Stimulated activated naive CD8-positive, alpha-beta T cell treated with anti-CD3 and anti-CD28 coated beads, Interleukin-15, amount 100 ng/mL, for 72 hours (primary cell): ENCODE data around the gene C14orf132.
"Not testable (repeated sequence)": the region's sequence is repeated elsewhere in the genome, so short reads cannot be mapped to it uniquely, and the experiment has no call there.

Experiments
- ATAC-seq: fragments of 150-1000 bp; cut with Tn5 transposase; 2 replicates; pipeline ENCODE4 v1.10.0; 2021; ENCODE audit warnings: mild to moderate bottlenecking, moderate library complexity
- DNase-seq, 2 donors: peaks; one replicate each; pipeline ENCODE4 v3.0.0; 2021 to 2022
- H3K27ac Mint-ChIP-seq, 2 donors: one replicate each; pipeline ENCODE4 v1.8.0; 2022; ENCODE audit warnings: mild to moderate bottlenecking in 2 of 2, mixed read lengths in 2 of 2, moderate library complexity in 2 of 2
- H3K27me3 Mint-ChIP-seq: one replicate; pipeline ENCODE4 v1.8.0; 2022; ENCODE audit warnings: mixed read lengths
- H3K4me1 Mint-ChIP-seq: one replicate; pipeline ENCODE4 v1.8.0; 2022; ENCODE audit warnings: mild to moderate bottlenecking, mixed read lengths
- H3K4me3 Mint-ChIP-seq, 2 donors: one replicate each; pipeline ENCODE4 v1.8.0; 2022; ENCODE audit warnings: mild to moderate bottlenecking in 2 of 2, mixed read lengths in 2 of 2, moderate library complexity in 1 of 2
- H3K9me3 Mint-ChIP-seq, 2 donors: one replicate each; pipeline ENCODE4 v1.8.0; 2022; ENCODE audit warnings: mixed read lengths in 2 of 2

The C14orf132 gene

DNA sequence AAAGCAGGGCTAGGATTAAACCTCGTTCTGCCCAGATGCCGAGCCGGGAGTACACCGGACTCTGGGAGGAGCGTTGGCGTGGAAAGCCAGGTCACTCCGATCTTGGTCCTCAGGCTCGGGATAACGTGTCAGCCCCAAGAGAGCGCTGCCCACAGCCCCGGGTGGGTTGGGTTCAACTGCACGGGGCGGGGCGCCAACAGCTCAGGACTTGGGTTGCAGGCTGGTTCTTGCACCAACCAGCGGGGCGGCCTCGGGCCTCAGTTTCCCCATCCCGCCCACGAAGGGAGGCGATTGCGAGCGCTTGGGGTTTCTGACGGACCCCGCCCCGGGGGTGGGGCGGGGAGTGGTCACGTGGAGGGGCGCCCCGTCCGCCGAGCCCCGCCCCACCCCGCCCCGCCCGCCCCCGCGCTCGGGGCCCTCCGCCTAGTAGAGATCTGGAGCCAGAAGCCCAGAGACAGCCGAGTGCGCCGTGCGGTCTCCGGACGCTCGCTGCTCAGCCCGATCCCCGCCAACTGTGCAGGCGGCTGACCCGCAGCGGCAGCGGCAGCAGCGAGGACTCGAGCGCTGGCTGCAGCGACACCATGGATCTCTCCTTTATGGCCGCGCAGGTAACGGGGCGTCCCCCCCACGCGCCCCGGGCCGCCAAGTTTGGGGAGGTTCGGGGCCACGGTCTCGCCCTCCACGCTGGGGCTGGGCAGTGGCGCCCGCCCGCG, at the start of gene C14orf132:
TSS of gene C14orf132 (plus strand) at position 443 of the 713 bp plus-strand sequence. CDS start at position 582, 139 bp downstream.
- Mint-ChIP-seq H3K9me3 (no peaks in the 10 kb centered on the region), H3K4me3 (peak within 1 kb of the TSS; percentile 85 to 93), H3K27ac (peak within 1 kb of the TSS in 1 of 2 donors; percentile 54), H3K4me1 (peaks cover 21% of the 10 kb centered on the region), H3K27me3 (peaks cover 71% of the 10 kb centered on the region)
- DNase-seq, result peak; percentile 38 to 44
- peak; percentile 88 for ATAC-seq

DNA sequence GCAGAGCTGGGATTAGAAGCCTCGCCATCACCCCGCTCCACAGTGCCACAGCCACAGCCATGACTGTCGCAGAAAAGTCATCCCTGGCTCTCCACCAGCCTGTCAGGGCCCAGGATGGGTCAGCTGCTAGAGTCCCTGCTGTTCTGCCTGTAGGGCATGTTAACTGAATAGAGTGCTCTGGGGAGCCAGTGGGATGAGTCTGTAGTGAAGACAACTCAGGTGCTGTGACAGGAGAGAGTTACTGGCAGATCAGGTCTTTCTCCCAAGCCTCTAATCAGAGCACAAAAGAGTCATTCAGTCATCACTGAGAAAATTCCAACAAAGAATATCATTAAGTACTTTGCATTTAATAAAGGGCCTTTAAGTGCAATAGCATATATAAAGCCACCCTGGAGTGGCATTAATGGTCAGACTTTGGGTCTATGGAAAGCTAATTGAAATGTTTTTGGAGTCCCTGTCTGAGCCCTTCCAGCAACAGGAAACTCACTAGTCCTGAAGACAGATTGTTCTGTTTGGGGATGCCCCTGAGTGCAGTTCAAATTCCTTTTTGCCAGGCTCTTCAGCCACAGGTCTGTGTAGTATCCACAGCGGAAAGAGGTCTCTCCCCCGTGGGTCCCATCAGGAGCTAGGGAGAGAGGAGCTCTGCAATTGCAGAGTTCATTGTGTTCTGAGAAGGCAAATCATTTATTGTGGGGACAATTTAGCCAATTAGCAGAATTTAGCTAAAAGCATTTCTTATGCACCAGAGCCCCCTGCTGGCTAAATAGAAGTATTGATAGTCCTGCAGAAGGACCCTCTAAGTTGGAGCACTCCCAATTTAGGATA, 45.2 kb upstream of the C14orf132 start:
- peak; percentile 19 to 24 for DNase-seq
- ATAC-seq, result no peak
- Mint-ChIP-seq H3K9me3 (peaks cover 15 to 27% of the 10 kb centered on the region in 2 donors), H3K27me3 (peaks cover 75% of the 10 kb centered on the region), H3K27ac (no peak overlapping the region), H3K4me1 (no peaks in the 10 kb centered on the region), H3K4me3 (no peak overlapping the region)

GRCh38 chr14:95994593-95994928, 44.6 kb upstream of the C14orf132 start:
- no peak overlapping the region for H3K4me3 Mint-ChIP-seq

GRCh38 chr14:95998656-95999055, 40.5 kb upstream of the C14orf132 start:
- Mint-ChIP-seq H3K9me3 (peaks cover 11% of the 10 kb centered on the region in 2 donors), H3K4me1 (no peaks in the 10 kb centered on the region), H3K27me3 (peaks cover 75% of the 10 kb centered on the region), H3K27ac (no peak overlapping the region), H3K4me3 (no peak overlapping the region)
- no peak for ATAC-seq
- no peak for DNase-seq

More at GRCh38 chr14:95994593-95994928, 44.6 kb upstream of the C14orf132 start:
- Mint-ChIP-seq H3K27ac (no peak overlapping the region), H3K9me3 (peaks cover 15 to 27% of the 10 kb centered on the region in 2 donors), H3K4me1 (no peaks in the 10 kb centered on the region), H3K27me3 (peaks cover 75% of the 10 kb centered on the region)
- ATAC-seq, result no peak
- no peak for DNase-seq

DNA sequence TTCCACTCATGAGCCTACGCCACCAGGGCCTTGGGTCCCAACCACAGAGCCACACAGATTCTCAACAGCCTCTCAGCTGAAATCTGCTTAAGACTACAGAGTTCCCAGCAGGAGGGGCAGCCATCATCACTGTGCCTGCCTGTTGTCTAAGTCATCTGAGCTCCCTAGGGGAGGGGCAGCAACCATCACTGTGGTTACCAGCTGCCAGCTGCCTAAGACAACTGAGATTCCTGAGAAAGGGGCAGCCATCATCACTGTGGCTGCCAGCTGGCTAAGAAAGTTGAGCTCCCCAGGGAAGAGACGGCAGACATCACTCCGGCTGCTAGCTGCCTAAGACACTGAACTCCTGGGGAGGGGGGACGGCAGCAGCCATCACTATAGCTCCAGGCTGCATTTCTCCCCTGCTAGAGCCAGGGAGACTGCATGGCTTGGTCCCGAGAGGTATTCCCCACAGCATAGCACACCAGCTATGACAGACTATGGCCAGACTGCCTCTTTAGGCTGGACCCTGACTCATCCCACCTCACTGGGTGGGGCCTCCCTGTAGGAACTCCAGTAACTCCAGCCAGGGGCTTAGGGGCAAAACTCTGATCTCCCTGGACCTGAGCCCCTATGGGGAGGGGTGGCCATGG, 37.2 kb upstream of the C14orf132 start:
- peaks cover 15 to 26% of the 10 kb centered on the region in 2 donors for H3K9me3 Mint-ChIP-seq
- no peaks in the 10 kb centered on the region for H3K4me1 Mint-ChIP-seq
- DNase-seq, result no peak
- H3K4me3 Mint-ChIP-seq, result no peak overlapping the region
- no peak for ATAC-seq
- H3K27ac Mint-ChIP-seq, result no peak overlapping the region
- peaks cover 82% of the 10 kb centered on the region for H3K27me3 Mint-ChIP-seq

DNA sequence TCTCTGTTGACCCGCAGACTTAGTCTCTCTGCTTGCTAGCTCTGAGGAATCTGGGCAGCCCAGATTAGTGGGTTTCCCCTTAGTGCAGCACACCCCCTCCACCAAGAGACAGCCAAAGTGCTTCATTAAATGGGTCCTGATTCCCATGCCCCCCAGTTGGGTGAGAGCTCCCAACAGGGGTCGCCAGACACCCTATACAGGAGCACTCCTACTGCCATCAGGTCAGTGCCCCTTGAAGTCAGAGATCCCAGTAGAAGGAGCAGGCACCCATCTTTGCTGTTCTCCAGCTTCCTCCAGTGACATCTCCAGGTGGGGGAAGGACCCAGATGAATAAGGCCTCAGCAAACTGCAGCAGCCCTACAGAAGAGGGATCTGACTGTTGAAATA, 36.7 kb upstream of the C14orf132 start:
- DNase-seq, result no peak
- no peak for ATAC-seq
- H3K27me3 Mint-ChIP-seq, result peaks cover 77% of the 10 kb centered on the region
- no peak overlapping the region for H3K4me3 Mint-ChIP-seq
- H3K27ac Mint-ChIP-seq, result no peak overlapping the region
- no peaks in the 10 kb centered on the region for H3K4me1 Mint-ChIP-seq
- peaks cover 15 to 26% of the 10 kb centered on the region in 2 donors for H3K9me3 Mint-ChIP-seq

DNA sequence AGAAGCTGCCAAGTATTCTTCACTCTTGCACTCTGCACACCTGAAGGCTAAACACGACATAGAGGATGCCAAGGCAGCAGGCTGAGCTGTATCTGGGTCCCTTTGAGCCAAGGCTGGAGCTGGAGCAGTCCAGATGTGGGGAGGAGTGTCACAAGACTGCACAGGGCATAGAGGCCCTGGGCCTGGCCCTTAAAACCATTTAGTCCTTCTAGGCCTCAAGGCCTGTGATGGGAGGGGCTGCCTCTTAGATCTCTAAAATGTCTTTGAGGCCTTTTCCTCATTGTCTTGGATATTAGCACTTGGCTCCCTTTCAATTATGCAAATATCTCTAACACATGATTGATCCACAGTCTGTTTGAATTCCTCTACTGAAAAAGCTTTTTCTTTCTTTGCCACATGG, 28.0 kb upstream of the C14orf132 start:
- peaks cover 10 to 25% of the 10 kb centered on the region in 2 donors for H3K9me3 Mint-ChIP-seq
- H3K4me3 Mint-ChIP-seq, result no peak overlapping the region
- H3K4me1 Mint-ChIP-seq, result no peaks in the 10 kb centered on the region
- no peak overlapping the region for H3K27ac Mint-ChIP-seq
- ATAC-seq, result no peak
- no peak for DNase-seq
- peaks cover 14% of the 10 kb centered on the region for H3K27me3 Mint-ChIP-seq

- Mint-ChIP-seq H3K27me3 (peaks cover 17% of the 10 kb centered on the region), H3K27ac (no peak overlapping the region), H3K4me3 (no peak overlapping the region), H3K4me1 (no peaks in the 10 kb centered on the region), H3K9me3 (peaks cover 10 to 25% of the 10 kb centered on the region in 2 donors)
- ATAC-seq, result no peak
- DNase-seq, result no peak
These were observed 27.6 kb upstream of the C14orf132 start for GRCh38 chr14:96011607-96012006.

DNA sequence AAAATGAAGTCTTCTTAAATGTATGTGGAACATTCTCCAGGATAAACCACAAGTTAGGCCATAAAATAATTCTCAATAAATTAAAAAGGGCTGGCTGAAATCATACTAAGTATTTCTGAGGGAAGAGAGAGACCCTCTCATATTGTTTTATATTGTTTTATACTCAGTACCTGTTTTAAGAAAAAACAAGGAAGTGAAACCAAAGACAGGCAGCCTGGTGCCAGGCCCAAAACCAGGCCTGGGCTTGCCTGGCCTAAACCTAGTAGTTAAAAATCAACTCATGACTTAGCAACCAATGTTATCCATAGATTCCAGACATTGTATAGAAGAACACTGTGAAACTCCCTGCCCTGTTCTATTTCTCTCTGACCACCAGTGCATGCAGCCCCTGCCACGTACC, 26.4 kb upstream of the C14orf132 start:
- peaks cover 10 to 25% of the 10 kb centered on the region in 2 donors for H3K9me3 Mint-ChIP-seq
- H3K27me3 Mint-ChIP-seq, result peaks cover 28% of the 10 kb centered on the region
- not testable (repeated sequence) for H3K27ac Mint-ChIP-seq, DNase-seq, H3K4me1 Mint-ChIP-seq, ATAC-seq, H3K4me3 Mint-ChIP-seq

- H3K27me3 Mint-ChIP-seq, result peaks cover 42% of the 10 kb centered on the region
- no peaks in the 10 kb centered on the region for H3K4me1 Mint-ChIP-seq
- DNase-seq (no peak), ATAC-seq (no peak)
- H3K27ac Mint-ChIP-seq, result no peak overlapping the region
- peaks cover 10 to 25% of the 10 kb centered on the region in 2 donors for H3K9me3 Mint-ChIP-seq
- no peak overlapping the region for H3K4me3 Mint-ChIP-seq
These were observed 25.0 kb upstream of the C14orf132 start for GRCh38 chr14:96014176-96014575.

GRCh38 chr14:96016501-96017160, 22.5 kb upstream of the C14orf132 start:
- DNase-seq (no peak), ATAC-seq (no peak)
- peaks cover 59% of the 10 kb centered on the region for H3K27me3 Mint-ChIP-seq
- H3K4me1 Mint-ChIP-seq, result no peaks in the 10 kb centered on the region
- H3K9me3 Mint-ChIP-seq, result peaks cover 5 to 8% of the 10 kb centered on the region in 2 donors
- no peak overlapping the region for H3K4me3 Mint-ChIP-seq
- no peak overlapping the region for H3K27ac Mint-ChIP-seq

DNA sequence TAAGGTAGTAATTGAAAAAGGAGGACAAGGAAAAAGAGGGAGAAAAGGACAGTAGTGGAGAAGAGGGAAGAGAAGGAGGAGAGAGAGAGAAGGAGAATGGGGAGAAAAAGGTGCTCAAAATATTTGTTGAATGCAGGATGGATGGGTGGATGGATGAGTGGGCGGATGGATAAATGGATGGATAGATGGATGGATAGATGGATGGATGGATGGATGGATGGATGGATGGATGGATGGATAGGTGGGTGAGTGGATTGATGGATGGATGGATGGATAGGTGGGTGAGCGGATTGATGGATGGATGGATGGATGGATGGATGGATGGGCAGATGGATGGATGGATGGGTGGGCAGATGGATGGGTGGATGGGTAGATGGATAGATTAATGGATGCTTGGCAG, 21.3 kb upstream of the C14orf132 start:
- Mint-ChIP-seq H3K4me3 (no peak overlapping the region), H3K27ac (no peak overlapping the region)

GRCh38 chr14:96027431-96028355, 11.5 kb upstream of the C14orf132 start:
- ATAC-seq (no peak), DNase-seq (no peak)
- H3K4me3 Mint-ChIP-seq, result no peak overlapping the region
- H3K27ac Mint-ChIP-seq, result no peak overlapping the region
- no peaks in the 10 kb centered on the region for H3K9me3 Mint-ChIP-seq
- peaks cover 18% of the 10 kb centered on the region for H3K27me3 Mint-ChIP-seq
- H3K4me1 Mint-ChIP-seq, result peaks cover 11% of the 10 kb centered on the region

More for the DNA sequence above, 21.3 kb upstream of the C14orf132 start:
- Mint-ChIP-seq H3K27me3 (peaks cover 59% of the 10 kb centered on the region), H3K4me1 (no peaks in the 10 kb centered on the region), H3K9me3 (no peaks in the 10 kb centered on the region)
- no peak for DNase-seq
- ATAC-seq, result no peak

DNA sequence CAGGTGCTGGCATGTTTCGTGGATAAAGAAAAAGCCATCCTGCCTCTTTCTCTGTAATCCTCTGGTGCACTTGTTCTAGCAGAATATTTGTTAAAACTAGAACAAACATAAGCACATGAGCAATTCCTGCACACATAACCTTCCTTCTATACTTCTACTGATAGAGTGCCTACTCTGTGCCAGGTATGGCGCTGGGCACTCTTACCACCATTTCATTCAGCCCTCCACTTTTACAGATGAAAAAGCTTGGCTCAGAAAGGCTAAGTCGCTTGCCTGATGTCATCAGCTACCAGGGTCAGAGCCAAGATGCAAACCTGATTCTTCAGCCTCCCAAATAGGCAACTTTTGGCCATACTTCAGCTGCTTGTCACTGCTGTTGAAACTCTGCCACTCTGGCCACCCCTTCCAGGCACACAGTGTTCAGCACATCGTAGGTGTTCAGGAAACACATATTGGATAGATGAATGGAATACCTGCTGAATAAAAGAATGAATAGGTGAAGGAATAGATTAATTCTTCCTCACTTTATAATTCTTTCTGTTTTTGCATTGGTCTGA, 10.0 kb upstream of the C14orf132 start:
- ATAC-seq (no peak), DNase-seq (no peak)
- H3K27ac Mint-ChIP-seq, result no peak overlapping the region
- no peaks in the 10 kb centered on the region for H3K9me3 Mint-ChIP-seq
- H3K4me3 Mint-ChIP-seq, result no peak overlapping the region
- peaks cover 11% of the 10 kb centered on the region for H3K4me1 Mint-ChIP-seq
- peaks cover 11% of the 10 kb centered on the region for H3K27me3 Mint-ChIP-seq
